ENCODE measurements around the gene VSTM2B.

GRCh38 chr19:29563486-29564101 lies 37.8 kb downstream of the VSTM2B start:
- no peak for TF ChIP-seq FOXK2 (IDR thresholded peaks at IDR 0.05)
- no peak for TF ChIP-seq DMAP1 (CRISPR knock-in tag; IDR thresholded peaks at IDR 0.05)
- no peak for TF ChIP-seq TCF12 (IDR thresholded peaks at IDR 0.05)
- no peak for TF ChIP-seq TCF12 (CRISPR knock-in tag; IDR thresholded peaks at IDR 0.05)
- no peak for TF ChIP-seq CEBPB (IDR thresholded peaks at IDR 0.05; ENCODE audit: borderline replicate concordance, low read depth, low read length)
- TF ChIP-seq FOXK1 (CRISPR knock-in tag; IDR thresholded peaks at IDR 0.05; ENCODE audit: borderline replicate concordance, low read depth), result no peak
- TF ChIP-seq, protein P1, sequence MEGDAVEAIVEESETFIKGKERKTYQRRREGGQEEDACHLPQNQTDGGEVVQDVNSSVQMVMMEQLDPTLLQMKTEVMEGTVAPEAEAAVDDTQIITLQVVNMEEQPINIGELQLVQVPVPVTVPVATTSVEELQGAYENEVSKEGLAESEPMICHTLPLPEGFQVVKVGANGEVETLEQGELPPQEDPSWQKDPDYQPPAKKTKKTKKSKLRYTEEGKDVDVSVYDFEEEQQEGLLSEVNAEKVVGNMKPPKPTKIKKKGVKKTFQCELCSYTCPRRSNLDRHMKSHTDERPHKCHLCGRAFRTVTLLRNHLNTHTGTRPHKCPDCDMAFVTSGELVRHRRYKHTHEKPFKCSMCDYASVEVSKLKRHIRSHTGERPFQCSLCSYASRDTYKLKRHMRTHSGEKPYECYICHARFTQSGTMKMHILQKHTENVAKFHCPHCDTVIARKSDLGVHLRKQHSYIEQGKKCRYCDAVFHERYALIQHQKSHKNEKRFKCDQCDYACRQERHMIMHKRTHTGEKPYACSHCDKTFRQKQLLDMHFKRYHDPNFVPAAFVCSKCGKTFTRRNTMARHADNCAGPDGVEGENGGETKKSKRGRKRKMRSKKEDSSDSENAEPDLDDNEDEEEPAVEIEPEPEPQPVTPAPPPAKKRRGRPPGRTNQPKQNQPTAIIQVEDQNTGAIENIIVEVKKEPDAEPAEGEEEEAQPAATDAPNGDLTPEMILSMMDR (CRISPR knock-in tag; IDR thresholded peaks at IDR 0.05), result no peak
- no peak for TF ChIP-seq RNF2 (conservative IDR thresholded peaks at IDR 0.05; ENCODE audit: low read depth)
- no peak for TF ChIP-seq ZBTB7B (CRISPR knock-in tag; IDR thresholded peaks at IDR 0.05)
- TF ChIP-seq ZBTB26 (CRISPR knock-in tag; IDR thresholded peaks at IDR 0.05; ENCODE audit: borderline replicate concordance), result no peak
- no peak for TF ChIP-seq SMC3 (IDR thresholded peaks at IDR 0.05; ENCODE audit: low read length)
- no peak for TF ChIP-seq ZNF572 (CRISPR knock-in tag; IDR thresholded peaks at IDR 0.05)
- TF ChIP-seq GMEB1 (CRISPR knock-in tag; IDR thresholded peaks at IDR 0.05; ENCODE audit: borderline replicate concordance), result no peak
